Suppressor macrophage treated with lipopolysaccharide for 4 hours (primary cell): ENCODE measurements around the gene PPP1R14B.

Experiments
- DNase-seq: peaks from one replicate; pipeline ENCODE4 v3.0.0-alpha.2; 2020

Gene PPP1R14B

GRCh38 chr11:64246871-64247728 lies at the start of gene PPP1R14B:
Gene PPP1R14B (minus strand): TSS chr11:64246943. CDS start chr11:64246673, 270 bp downstream.
- peak; percentile 81 for DNase-seq

- no peak for DNase-seq
Observed at GRCh38 chr11:64296236-64296635, 49.5 kb upstream of the PPP1R14B start.

- no peak for DNase-seq
Observed at GRCh38 chr11:64295760-64296159, 49.0 kb upstream of the PPP1R14B start.

GRCh38 chr11:64294774-64295173 lies 48.0 kb upstream of the PPP1R14B start:
- no peak for DNase-seq

GRCh38 chr11:64292460-64293254 lies 45.9 kb upstream of the PPP1R14B start:
- peak; percentile 24 for DNase-seq

- DNase-seq: no peak
Observed at GRCh38 chr11:64291752-64292459, 45.2 kb upstream of the PPP1R14B start.

GRCh38 chr11:64291262-64291751 lies 44.6 kb upstream of the PPP1R14B start, which contains the start of gene KCNK4:
Gene KCNK4 (plus strand): TSS chr11:64291302. CDS start chr11:64293019, 1,717 bp downstream.
- no peak for DNase-seq

- no peak for DNase-seq
Observed at GRCh38 chr11:64290352-64291261, 43.9 kb upstream of the PPP1R14B start.

- DNase-seq: no peak
Observed at GRCh38 chr11:64289002-64289564, 42.3 kb upstream of the PPP1R14B start.

- DNase-seq: no peak
Observed at GRCh38 chr11:64288353-64288750, 41.6 kb upstream of the PPP1R14B start.

- no peak for DNase-seq
Observed at GRCh38 chr11:64287676-64288352, 41.1 kb upstream of the PPP1R14B start.

GRCh38 chr11:64286801-64287159 lies 40.0 kb upstream of the PPP1R14B start:
- no peak for DNase-seq

GRCh38 chr11:64285885-64286800 lies 39.4 kb upstream of the PPP1R14B start:
- no peak for DNase-seq

GRCh38 chr11:64284962-64285884 lies 38.5 kb upstream of the PPP1R14B start, which contains the start of gene GPR137:
Gene GPR137 (plus strand): TSS chr11:64285848. CDS start chr11:64286525, 677 bp downstream.
- DNase-seq: peak; percentile 87

- DNase-seq: peak; percentile 96
Observed at GRCh38 chr11:64284048-64284961, 37.6 kb upstream of the PPP1R14B start, which contains the start of gene BAD. Gene BAD (minus strand): TSS chr11:64284665. CDS start chr11:64284368, 297 bp downstream.

- DNase-seq: no peak
Observed at GRCh38 chr11:64283092-64283491, 36.3 kb upstream of the PPP1R14B start.
